ENCODE data around the gene MACO1. TPM values are rescaled to one million over a fixed set of nuclear protein-coding genes. Genes with fewer than 3 reads are reported as not detected.
"Not testable (repeated sequence)": the region's sequence is repeated elsewhere in the genome, so short reads cannot be mapped to it uniquely, and the experiment has no call there.

The MACO1 gene
- total RNA-seq, 6 experiments from 2014 or later, result 13.7 to 15.1 (median 14.4) TPM

DNA sequence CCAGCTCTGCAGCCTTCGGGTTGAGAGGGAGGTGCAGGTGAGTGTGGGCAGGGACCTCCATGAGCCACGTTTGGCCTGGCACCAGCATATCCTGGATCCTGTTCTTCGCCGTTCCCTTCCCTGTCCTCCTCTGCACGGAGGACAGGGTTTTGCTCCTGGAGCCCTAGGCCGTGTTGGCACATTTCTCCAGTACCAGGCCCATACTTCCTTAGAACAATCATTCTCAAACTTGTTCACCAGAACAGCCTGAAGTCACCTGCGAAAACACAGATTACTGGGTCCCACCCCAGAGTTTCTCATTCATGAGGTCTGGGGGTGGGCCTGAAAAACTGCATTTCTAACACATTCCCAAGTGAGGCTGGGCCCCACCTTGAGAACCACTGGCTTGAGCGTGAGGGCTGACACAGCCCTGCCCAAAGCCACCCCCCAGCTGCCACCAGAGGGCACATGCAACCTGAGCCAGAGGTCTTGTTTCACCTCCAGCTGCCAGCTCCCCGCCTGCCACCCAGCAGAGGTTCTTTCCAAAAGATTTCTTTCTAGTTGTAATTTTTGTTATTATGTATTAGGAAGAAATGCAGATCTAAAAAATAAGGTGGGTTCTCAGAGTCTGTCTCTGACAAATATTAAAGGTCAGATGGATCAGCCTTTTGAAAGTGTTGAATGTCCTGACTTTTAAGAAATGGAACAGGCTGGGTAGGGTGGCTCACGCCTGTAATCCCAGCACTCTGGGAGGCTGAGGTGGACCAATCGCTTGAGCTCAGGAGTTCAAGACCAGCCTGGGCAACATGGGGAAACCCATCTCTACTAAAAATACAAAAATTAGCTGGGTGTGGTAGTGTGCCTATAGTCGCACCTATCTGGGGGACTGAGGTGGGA is 73.1 kb downstream of the MACO1 start:
- TF ChIP-seq, protein P1, sequence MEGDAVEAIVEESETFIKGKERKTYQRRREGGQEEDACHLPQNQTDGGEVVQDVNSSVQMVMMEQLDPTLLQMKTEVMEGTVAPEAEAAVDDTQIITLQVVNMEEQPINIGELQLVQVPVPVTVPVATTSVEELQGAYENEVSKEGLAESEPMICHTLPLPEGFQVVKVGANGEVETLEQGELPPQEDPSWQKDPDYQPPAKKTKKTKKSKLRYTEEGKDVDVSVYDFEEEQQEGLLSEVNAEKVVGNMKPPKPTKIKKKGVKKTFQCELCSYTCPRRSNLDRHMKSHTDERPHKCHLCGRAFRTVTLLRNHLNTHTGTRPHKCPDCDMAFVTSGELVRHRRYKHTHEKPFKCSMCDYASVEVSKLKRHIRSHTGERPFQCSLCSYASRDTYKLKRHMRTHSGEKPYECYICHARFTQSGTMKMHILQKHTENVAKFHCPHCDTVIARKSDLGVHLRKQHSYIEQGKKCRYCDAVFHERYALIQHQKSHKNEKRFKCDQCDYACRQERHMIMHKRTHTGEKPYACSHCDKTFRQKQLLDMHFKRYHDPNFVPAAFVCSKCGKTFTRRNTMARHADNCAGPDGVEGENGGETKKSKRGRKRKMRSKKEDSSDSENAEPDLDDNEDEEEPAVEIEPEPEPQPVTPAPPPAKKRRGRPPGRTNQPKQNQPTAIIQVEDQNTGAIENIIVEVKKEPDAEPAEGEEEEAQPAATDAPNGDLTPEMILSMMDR (IDR thresholded peaks at IDR 0.05), result peak; percentile 70
- H3K4me3 Mint-ChIP-seq, result no peak overlapping the region
- DNase-seq, result no peak
- no peaks in the 10 kb centered on the region for H3K9me3 Mint-ChIP-seq
- peaks cover 34% of the 10 kb centered on the region for H3K4me1 Mint-ChIP-seq (ENCODE audit: low read depth)
- peaks cover 1% of the 10 kb centered on the region; the same call in 1 of the 2 replicates for H3K27me3 Mint-ChIP-seq (ENCODE audit: insufficient read depth)
- H3K27ac Mint-ChIP-seq, result no peak overlapping the region
- H3K36me3 Mint-ChIP-seq (ENCODE audit: low read depth), result peaks cover 14% of the 10 kb centered on the region

DNA sequence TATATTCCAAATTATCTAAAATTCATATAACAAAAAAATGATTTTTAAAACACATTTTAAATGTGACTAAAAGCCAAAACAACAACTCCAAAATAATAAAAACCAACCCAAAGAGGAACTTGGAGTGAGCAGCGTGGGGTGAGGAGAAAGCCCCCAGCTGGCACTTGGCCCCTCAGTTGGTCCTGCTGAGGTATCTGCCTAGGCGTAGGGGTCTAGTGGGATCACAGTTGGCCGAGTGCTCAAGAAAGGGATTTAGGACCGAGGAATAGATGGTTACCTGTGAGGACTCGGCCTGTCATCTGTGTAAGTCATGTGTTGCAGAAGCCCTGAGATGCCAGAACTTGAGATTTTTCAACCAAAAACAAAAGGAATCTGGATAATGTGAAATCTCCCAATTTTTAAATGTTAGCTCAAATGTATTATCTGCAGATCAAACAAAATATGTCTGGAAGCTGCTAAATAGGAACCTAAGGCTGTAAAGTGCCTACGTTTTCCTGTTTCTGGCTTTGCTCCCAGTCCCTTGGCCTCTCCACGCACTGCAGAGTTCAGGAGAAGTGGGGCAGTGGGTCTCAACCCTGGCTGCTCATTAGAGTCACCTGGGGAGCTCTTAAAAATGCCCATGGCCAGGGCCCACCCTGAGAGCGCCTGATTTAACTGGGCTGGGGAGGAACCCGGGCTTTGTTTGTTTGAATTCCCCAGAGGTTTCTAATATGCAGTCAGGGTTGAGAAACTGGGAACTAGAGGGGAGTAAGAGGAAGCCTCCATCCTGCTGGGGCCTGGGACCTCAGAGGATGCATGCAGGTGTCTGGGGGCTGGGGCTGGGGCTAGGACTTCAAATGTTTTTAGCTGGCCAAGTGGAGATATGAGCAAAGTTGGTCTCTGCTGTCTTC is 74.3 kb downstream of the MACO1 start:
- Mint-ChIP-seq H3K9me3 (no peaks in the 10 kb centered on the region), H3K27me3 (ENCODE audit: insufficient read depth) (peaks cover 1% of the 10 kb centered on the region; the same call in 1 of the 2 replicates), H3K36me3 (ENCODE audit: low read depth) (peaks cover 14% of the 10 kb centered on the region), H3K4me1 (ENCODE audit: low read depth) (peaks cover 34% of the 10 kb centered on the region), H3K4me3 (no peak overlapping the region), H3K27ac (no peak overlapping the region)
- DNase-seq, result no peak
- TF ChIP-seq, protein P1 (IDR thresholded peaks at IDR 0.05), result no peak

DNA sequence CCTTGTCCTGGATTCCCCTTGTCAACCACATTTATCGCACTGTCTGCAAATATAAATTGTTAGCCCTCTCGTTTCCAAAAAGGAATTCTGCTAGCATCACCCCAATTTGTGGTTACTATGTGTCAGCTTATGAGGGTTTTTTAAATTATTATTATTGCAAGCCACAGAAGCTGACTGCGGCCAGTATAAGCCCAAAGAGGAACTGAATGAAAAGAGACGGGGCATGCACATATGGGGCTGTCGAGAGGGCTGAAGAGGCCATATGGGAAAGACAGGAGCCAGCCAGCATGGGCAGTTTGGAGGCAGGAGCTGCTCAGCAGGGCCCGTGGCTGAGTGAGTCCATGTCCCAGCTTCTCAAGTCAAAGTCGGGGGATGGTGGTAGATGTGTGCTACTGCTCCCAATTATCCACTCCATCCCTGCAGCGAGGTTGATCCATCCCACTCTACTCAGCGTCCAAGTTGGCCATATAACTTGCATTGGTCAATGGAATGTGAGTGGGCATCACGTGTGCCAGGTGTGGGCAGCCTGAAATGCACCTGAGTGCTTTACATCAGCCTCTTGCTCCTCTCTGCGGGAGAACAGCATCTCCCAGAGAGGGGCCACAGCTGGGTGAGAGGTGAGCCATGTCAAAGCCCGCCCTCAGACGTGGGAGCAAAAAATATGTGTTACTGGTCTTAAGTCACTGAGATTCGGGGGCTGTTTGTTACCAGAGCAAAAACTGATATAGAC is 75.1 kb downstream of the MACO1 start:
- Mint-ChIP-seq H3K27me3 (ENCODE audit: insufficient read depth) (peaks cover 1% of the 10 kb centered on the region; the same call in 1 of the 2 replicates), H3K9me3 (no peaks in the 10 kb centered on the region), H3K4me3 (no peak overlapping the region), H3K36me3 (ENCODE audit: low read depth) (peaks cover 6% of the 10 kb centered on the region; the same call in 1 of the 2 replicates), H3K27ac (no peak overlapping the region), H3K4me1 (ENCODE audit: low read depth) (peaks cover 28% of the 10 kb centered on the region)
- no peak for DNase-seq
- TF ChIP-seq, protein P1 (IDR thresholded peaks at IDR 0.05), result no peak

DNA sequence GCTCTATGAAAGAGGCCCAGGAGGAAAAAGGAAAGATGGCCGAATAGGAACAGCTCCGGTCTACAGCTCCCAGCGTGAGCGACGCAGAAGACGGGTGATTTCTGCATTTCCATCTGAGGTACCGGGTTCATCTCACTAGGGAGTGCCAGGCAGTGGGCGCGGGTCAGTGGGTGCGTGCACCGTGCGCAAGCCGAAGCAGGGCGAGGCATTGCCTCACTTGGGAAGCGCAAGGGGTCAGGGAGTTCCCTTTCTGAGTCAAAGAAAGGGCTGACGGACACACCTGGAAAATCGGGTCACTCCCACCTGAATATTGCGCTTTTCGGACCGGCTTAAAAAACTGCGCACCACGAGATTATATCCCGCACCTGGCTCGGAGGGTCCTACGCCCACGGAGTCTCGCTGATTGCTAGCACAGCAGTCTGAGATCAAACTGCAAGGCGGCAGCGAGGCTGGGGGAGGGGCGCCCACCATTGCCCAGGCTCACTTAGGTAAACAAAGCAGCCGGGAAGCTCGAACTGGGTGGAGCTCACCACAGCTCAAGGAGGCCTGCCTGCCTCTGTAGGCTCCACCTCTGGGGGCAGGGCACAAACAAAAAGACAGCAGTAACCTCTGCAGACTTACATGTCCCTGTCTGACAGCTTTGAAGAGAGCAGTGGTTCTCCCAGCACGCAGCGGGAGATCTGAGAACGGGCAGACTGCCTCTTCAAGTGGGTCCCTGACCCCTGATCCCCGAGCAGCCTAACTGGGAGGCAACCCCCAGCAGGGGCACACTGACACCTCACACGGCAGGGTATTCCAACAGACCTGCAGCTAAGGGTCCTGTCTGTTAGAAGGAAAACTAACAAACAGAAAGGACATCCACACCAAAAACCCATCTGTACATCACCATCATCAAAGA is 76.1 kb downstream of the MACO1 start:
- H3K27ac Mint-ChIP-seq; H3K36me3 Mint-ChIP-seq (ENCODE audit: low read depth); H3K27me3 Mint-ChIP-seq (ENCODE audit: insufficient read depth); H3K9me3 Mint-ChIP-seq; DNase-seq; H3K4me3 Mint-ChIP-seq: not testable (repeated sequence)
- H3K4me1 Mint-ChIP-seq (ENCODE audit: low read depth), result peaks cover 18% of the 10 kb centered on the region

DNA sequence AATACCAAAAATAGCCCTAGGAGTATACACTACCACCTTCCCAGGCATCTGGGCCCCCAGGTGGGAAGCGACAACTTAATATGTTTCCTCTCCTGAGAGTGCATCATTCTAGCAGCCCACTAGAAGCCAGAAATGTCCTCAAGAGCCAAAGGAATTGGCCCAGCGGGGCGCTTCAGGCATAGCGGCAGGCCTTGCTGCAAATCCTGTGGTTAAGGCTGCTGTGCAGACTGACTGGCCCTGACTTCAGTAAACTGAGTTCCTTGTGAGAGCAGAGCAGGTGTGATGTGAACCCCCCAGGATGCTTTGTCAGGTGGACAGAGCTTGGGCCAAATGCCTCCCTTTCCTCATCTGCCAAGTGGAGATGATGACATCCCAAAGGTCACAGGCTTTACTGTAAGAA is 83.0 kb downstream of the MACO1 start:
- no peaks in the 10 kb centered on the region for H3K36me3 Mint-ChIP-seq (ENCODE audit: low read depth)
- H3K9me3 Mint-ChIP-seq, result no peaks in the 10 kb centered on the region
- TF ChIP-seq, protein P1 (IDR thresholded peaks at IDR 0.05), result no peak
- no peak overlapping the region for H3K27ac Mint-ChIP-seq
- H3K4me3 Mint-ChIP-seq, result no peak overlapping the region
- no peak for DNase-seq
- H3K4me1 Mint-ChIP-seq (ENCODE audit: low read depth), result no peaks in the 10 kb centered on the region
- peaks cover 10% of the 10 kb centered on the region for H3K27me3 Mint-ChIP-seq (ENCODE audit: insufficient read depth)
